Calu3 (cell line): ENCODE data around the gene RHBG. TPM values are rescaled to one million over a fixed set of nuclear protein-coding genes. Genes with fewer than 3 reads are reported as not detected.

Experiments used
- BruUV-seq: library from RNA; stranded (reverse); fragments of 400-500 nt; replicated peaks from 2 replicates; lab custom pipeline; 2021; lab: Mats Ljungman, UMichigan
- CTCF ChIA-PET: fragments of 300-600 bp; sonication (Branson Sonifier 250); formaldehyde crosslinking; loops from one replicate; lab custom pipeline; 2022; ENCODE audit warnings: antibody characterized with exemption; lab: Charles Lee
- DNase-seq: peaks from one replicate; pipeline ENCODE4 v3.0.0; 2022
- H3K27ac Mint-ChIP-seq: one replicate; pipeline ENCODE4 v1.8.0; 2022; ENCODE audit warnings: mixed read lengths; ENCODE audit not compliant: unreplicated experiment
- H3K27me3 Mint-ChIP-seq: one replicate; pipeline ENCODE4 v1.8.0; 2022; ENCODE audit warnings: mixed read lengths; ENCODE audit not compliant: unreplicated experiment
- H3K36me3 Mint-ChIP-seq: one replicate; pipeline ENCODE4 v1.8.0; 2022; ENCODE audit warnings: mild to moderate bottlenecking, moderate library complexity, mixed read lengths; ENCODE audit not compliant: insufficient read depth, unreplicated experiment
- H3K4me1 Mint-ChIP-seq: one replicate; pipeline ENCODE4 v1.8.0; 2022; ENCODE audit warnings: mild to moderate bottlenecking, low read depth, mixed read lengths; ENCODE audit not compliant: unreplicated experiment
- H3K4me3 Mint-ChIP-seq: one replicate; pipeline ENCODE4 v1.8.0; 2022; ENCODE audit warnings: mild to moderate bottlenecking, low read depth, moderate library complexity, mixed read lengths; ENCODE audit not compliant: unreplicated experiment
- H3K9me3 Mint-ChIP-seq: one replicate; pipeline ENCODE4 v1.8.0; 2022; ENCODE audit warnings: low read depth, mixed read lengths; ENCODE audit not compliant: unreplicated experiment
- intact Hi-C: fragments of 100-400 bp; cut with micrococcal nuclease; formaldehyde crosslinking; loops from one replicate; pipeline ENCODE4 v1.10.0; 2022; ENCODE audit not compliant: unreplicated experiment
- total RNA-seq: library from RNA; stranded (reverse); gene quantifications from 2 replicates; pipeline ENCODE4 v1.2.3, GENCODE V29; 2022
- TF ChIP-seq, protein P1 (sequence below): fragments of 200-600 bp; IDR thresholded peaks from one replicate; pipeline ENCODE4 v1.8.0; 2022; ENCODE audit warnings: antibody characterized with exemption; ENCODE audit not compliant: unreplicated experiment

RHBG gene
- total RNA-seq, 1 experiment from 2014 or later: 0.26 TPM

DNA sequence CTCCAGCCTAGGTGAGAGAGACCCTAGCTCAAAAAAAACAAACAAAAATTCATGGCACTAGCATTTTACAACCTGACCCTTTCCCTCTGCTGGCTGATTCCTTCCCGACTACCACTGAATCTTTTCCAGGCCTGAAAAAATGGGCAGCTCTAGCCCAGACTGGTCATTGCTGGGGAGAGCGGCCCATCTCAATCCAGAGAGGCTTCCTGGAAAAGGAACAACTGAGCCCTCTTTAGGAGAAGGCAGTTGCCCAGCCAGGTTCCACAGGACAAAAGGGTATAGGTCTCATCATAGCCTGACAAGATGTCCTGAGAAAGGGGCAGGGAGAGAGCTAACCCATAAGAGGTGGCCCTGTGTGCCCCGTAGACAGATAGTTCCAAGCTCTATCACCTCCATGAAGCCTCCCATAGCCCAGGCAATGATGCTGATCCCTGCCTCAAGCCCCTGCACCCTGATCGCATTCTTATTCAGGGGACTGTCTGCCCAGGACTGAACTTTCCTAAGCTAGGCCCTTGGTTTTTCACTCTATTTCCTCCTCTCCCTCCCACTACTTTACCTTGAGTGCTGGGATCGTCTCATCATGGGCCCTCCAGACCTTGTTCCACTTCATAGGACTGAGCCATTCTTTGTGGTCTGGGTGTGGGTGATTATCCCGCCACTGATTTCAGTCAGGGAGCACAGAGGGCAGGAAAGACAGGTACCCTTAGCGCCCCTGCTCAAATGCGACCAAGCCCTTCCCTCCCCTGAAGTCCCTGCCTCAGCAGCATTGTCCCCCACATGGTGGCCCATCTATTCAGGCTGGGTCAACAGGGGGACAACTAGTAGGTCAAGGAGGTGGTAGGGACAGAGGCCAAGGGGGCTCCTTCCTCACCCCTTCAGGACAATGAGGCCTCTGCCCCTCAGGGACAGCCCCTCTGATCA lies 18.2 kb downstream of the RHBG start:
- no peak overlapping the region for H3K27ac Mint-ChIP-seq
- intact Hi-C loops: no loop called here
- BruUV-seq: no TSS peak
- H3K27me3 Mint-ChIP-seq: peaks cover 51% of the 10 kb centered on the region
- no peaks in the 10 kb centered on the region for H3K9me3 Mint-ChIP-seq
- no peaks in the 10 kb centered on the region for H3K4me1 Mint-ChIP-seq
- H3K36me3 Mint-ChIP-seq: no peaks in the 10 kb centered on the region
- no peak overlapping the region for H3K4me3 Mint-ChIP-seq
- TF ChIP-seq, protein P1, sequence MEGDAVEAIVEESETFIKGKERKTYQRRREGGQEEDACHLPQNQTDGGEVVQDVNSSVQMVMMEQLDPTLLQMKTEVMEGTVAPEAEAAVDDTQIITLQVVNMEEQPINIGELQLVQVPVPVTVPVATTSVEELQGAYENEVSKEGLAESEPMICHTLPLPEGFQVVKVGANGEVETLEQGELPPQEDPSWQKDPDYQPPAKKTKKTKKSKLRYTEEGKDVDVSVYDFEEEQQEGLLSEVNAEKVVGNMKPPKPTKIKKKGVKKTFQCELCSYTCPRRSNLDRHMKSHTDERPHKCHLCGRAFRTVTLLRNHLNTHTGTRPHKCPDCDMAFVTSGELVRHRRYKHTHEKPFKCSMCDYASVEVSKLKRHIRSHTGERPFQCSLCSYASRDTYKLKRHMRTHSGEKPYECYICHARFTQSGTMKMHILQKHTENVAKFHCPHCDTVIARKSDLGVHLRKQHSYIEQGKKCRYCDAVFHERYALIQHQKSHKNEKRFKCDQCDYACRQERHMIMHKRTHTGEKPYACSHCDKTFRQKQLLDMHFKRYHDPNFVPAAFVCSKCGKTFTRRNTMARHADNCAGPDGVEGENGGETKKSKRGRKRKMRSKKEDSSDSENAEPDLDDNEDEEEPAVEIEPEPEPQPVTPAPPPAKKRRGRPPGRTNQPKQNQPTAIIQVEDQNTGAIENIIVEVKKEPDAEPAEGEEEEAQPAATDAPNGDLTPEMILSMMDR: no peak
- CTCF ChIA-PET: interaction anchor here (1.8 to 3.7 kb wide), 3 partner anchors 55 to 71 kb away, joined by 17 to 163 read pairs (median 31); no protein-coding TSS in a partner anchor
- DNase-seq: no peak

DNA sequence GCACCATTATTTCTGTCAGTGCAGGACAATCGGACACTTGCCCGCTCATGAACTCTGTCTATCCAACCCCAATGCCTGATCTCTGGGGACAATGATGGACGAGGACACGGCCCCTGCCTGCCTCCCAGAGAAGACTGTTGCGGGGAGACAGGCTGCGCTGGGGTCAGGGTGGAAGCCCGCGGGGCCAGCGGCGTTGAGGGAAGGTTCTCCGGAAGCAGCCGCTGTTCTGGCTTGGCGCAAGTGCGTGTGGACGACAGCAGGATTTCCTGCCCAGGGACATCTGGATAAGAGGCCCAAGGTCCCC lies 18.8 kb downstream of the RHBG start:
- peaks cover 51% of the 10 kb centered on the region for H3K27me3 Mint-ChIP-seq
- CTCF ChIA-PET: interaction anchor here (3.7 kb wide), 1 partner anchor 58 kb away, joined by 163 read pairs; no protein-coding TSS in a partner anchor
- H3K9me3 Mint-ChIP-seq: no peaks in the 10 kb centered on the region
- no peak overlapping the region for H3K4me3 Mint-ChIP-seq
- H3K27ac Mint-ChIP-seq: no peak overlapping the region
- TF ChIP-seq, protein P1: no peak
- no peak for DNase-seq
- no TSS peak for BruUV-seq
- intact Hi-C loops: no loop called here
- no peaks in the 10 kb centered on the region for H3K4me1 Mint-ChIP-seq
- H3K36me3 Mint-ChIP-seq: no peaks in the 10 kb centered on the region

DNA sequence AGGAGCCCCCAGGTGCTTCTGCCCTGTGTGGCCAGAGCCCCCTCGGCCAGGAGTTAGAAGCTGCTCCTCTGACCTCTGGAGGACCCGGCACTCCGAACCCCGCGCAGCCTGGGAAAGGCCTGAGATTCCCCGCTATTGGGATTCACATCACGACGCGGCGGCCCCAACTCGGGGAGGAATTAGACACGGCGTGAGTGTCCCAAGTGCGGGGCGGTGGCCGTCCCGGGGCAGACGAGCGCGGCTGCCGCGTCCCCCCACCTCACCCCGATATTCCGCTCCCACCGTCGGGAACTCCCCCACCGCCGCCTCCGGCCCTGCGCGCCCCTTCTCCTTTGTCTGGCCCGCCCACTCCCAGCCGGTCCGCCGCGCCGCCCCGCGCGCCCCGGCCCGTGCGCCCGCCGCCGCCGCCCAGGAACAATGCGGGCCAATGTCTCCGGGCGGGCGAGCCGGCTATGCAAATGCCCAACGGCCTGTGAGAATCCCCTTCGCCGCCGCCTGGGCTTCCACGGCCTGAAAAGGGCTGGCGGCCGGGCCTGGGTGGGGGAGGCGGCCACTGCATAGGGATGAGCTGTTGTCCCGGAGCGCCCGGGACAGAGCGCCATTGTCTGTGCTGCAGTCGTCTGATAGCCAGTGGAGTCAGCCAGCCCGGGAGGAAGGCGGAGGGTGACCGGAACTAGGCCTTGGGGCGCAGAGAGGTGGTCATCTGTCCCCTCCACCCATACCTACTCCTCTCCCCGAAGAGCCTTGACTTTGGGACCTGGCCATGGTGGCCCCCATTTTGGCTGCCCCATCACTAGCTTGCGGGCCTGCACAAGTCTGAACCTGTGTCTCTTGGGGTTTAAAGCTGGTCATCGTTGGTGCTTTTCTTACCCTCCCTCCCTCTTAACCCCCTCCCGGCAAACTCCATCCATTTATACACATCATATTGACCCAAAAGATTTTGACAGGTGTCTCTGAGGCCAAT lies 19.4 kb downstream of the RHBG start:
- CTCF ChIA-PET: interaction anchor here (0.8 to 3.7 kb wide), 3 partner anchors 57 to 58 kb away, joined by 3 to 163 read pairs (median 11); no protein-coding TSS in a partner anchor

DNA sequence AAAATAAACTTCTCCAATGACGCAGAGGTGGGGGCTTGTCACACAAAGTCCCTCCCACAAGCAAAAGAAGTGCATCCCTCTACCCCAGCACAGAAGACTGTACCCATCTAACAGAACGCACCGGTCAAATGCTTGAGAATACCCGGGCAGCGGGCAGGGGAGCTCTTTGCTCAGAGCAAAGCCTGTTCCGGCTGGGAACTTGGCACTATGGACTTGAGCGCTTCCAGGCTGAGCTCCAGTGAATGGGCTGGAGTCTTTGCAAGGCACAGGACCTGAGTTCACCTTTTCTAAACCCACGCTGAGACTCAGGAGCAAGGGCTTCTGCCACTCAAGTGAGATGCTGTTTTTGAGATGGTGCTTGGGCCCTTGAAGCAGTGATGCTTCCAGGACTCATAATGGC lies 20.3 kb downstream of the RHBG start:
- H3K4me3 Mint-ChIP-seq: no peak overlapping the region
- H3K27me3 Mint-ChIP-seq: peaks cover 51% of the 10 kb centered on the region
- H3K27ac Mint-ChIP-seq: no peak overlapping the region
- CTCF ChIA-PET: interaction anchor here (0.8 to 2.3 kb wide), 2 partner anchors 56 to 59 kb away, joined by 3 to 11 read pairs; no protein-coding TSS in a partner anchor
- H3K4me1 Mint-ChIP-seq: no peaks in the 10 kb centered on the region
- no peaks in the 10 kb centered on the region for H3K9me3 Mint-ChIP-seq
- H3K36me3 Mint-ChIP-seq: no peaks in the 10 kb centered on the region
- intact Hi-C loops: no loop called here
- no peak for DNase-seq
- no TSS peak for BruUV-seq
- TF ChIP-seq, protein P1: no peak

More for the DNA sequence above, 19.4 kb downstream of the RHBG start:
- BruUV-seq: no TSS peak
- H3K4me1 Mint-ChIP-seq: no peaks in the 10 kb centered on the region
- H3K27me3 Mint-ChIP-seq: peaks cover 51% of the 10 kb centered on the region
- TF ChIP-seq, protein P1: no peak
- no peak overlapping the region for H3K27ac Mint-ChIP-seq
- no peaks in the 10 kb centered on the region for H3K36me3 Mint-ChIP-seq
- intact Hi-C loops: no loop called here
- no peak for DNase-seq
- H3K9me3 Mint-ChIP-seq: no peaks in the 10 kb centered on the region
- H3K4me3 Mint-ChIP-seq: peak overlapping the region; percentile 28
